K562 (cell line): ENCODE results near the gene CTAGE9. TPM values are rescaled to one million over a fixed set of nuclear protein-coding genes. Genes with fewer than 3 reads are reported as not detected.

Experiments used
- CBX1 ChIP-seq: sonication (generic); IDR thresholded peaks from 2 replicates; pipeline ENCODE4 v1.6.1; 2016; ENCODE audit warnings: antibody characterized with exemption, low read depth, mild to moderate bottlenecking
- HEY1 ChIP-seq: fragments of 250-450 bp; sonication (Bioruptor Pico); IDR thresholded peaks from 2 replicates; pipeline ENCODE4 v1.5.0; 2020; ENCODE audit warnings: mild to moderate bottlenecking, moderate library complexity, borderline replicate concordance
- HMGXB4 ChIP-seq: sonication (generic); formaldehyde crosslinking; IDR thresholded peaks from 2 replicates; pipeline ENCODE4 v1.8.1; 2023; ENCODE audit warnings: mild to moderate bottlenecking, missing genetic modification reagents
- JUN ChIP-seq, 2 experiments: sonication (generic) in 1 of 2; formaldehyde crosslinking in 1 of 2; IDR thresholded peaks; 2 replicates each; pipeline versions ENCODE4 v1.6.1 to v1.8.0; 2012 to 2022; ENCODE audit warnings: borderline replicate concordance in 2 of 2, mild to moderate bottlenecking in 2 of 2, improper control_type of control experiment in 1 of 2, low read depth in 1 of 2, low read length in 1 of 2, missing genetic modification reagents in 1 of 2
- NFRKB ChIP-seq: fragments of 450-650 bp; IDR thresholded peaks from 2 replicates; pipeline ENCODE4 v1.6.1; 2016; ENCODE audit warnings: low read depth
- RFX5 ChIP-seq: IDR thresholded peaks from 2 replicates; pipeline ENCODE4 v1.6.1; 2011; ENCODE audit warnings: low read depth, mild to moderate bottlenecking, improper control_type of control experiment, low read length
- TCFL5 ChIP-seq: fragments of 250-450 bp; sonication (Bioruptor Pico); conservative IDR thresholded peaks from 2 replicates; pipeline ENCODE4 v1.6.1; 2021; ENCODE audit warnings: mild to moderate bottlenecking, moderate library complexity, matching md5 sums
- ZBTB33 ChIP-seq: sonication (generic); formaldehyde crosslinking; IDR thresholded peaks from 2 replicates; pipeline ENCODE4 v1.8.1; 2023; ENCODE audit warnings: mild to moderate bottlenecking, missing genetic modification reagents
- ZNF778 ChIP-seq: fragments of 450-650 bp; formaldehyde crosslinking; IDR thresholded peaks from 2 replicates; pipeline ENCODE4 v1.4.0; 2020; ENCODE audit warnings: mild to moderate bottlenecking, moderate library complexity
- polyA plus RNA-seq, 8 experiments: library from polyadenylated mRNA; depleted of rRNA in 4 of 8; stranded (reverse) in 5 of 8; unstranded in 3 of 8; fragments of >200 nt; fragmentation: Nextera tagmentation in 2 of 8; fragmentation: Illumina TruSeq in 1 of 8; extraction: Ambion mirVana in 2 of 8; extraction: Trizol in 1 of 8; gene quantifications; 2 replicates each; pipeline versions ENCODE4 v1.2.1 to v1.2.3, GENCODE V29; 2011 to 2014; ENCODE audit warnings: inconsistent platforms in 1 of 8, missing spikeins in 1 of 8
- total RNA-seq, 7 experiments: library from RNA; depleted of rRNA in 6 of 7; stranded (reverse); fragments of >200 nt in 6 of 7; fragmentation: Illumina TruSeq in 2 of 7; extraction: Trizol in 2 of 7; gene quantifications; 2 replicates each; pipeline versions ENCODE4 v1.2.1 to v1.2.3, GENCODE V29; 2011 to 2021; ENCODE audit warnings: low replicate concordance in 1 of 7
- TF ChIP-seq, protein P1 (sequence below): sonication (generic); formaldehyde crosslinking; IDR thresholded peaks from 2 replicates; pipeline ENCODE4 v1.8.1; 2022; ENCODE audit warnings: missing genetic modification reagents
- TF ChIP-seq, protein P2 (sequence below), 2 experiments: IDR thresholded peaks; 2 replicates each; pipeline ENCODE4 v1.6.1; 2012; ENCODE audit warnings: improper control_type of control experiment in 2 of 2, low read depth in 2 of 2, low read length in 2 of 2, borderline replicate concordance in 1 of 2

Gene CTAGE9
- total and polyA plus RNA-seq, 9 of the 15 experiments (the other 6 are each of a cell fraction or from before 2014, with no cell fraction given), result not detected

DNA sequence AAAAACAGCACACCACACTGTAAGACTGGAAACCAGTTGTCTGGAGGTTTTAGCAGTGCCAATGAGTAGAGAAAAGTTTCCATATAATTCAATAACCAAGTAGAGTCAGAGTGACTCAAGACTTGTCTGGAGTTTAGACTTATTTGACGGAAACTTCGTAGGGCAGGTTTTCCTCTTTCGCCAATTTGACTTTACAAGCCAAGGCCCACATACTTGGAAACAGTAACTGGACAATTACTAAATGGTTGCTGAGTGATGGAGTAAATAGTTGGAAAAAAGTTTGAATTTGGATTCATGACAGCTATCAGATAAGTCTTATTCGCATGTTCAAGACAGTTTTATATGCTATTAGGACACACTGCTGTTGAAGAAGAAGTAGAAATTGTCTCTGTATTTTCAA lies 48.1 kb upstream of the CTAGE9 start (continued):
- TF ChIP-seq HMGXB4 (CRISPR knock-in tag), result no peak
- TF ChIP-seq, protein P1, sequence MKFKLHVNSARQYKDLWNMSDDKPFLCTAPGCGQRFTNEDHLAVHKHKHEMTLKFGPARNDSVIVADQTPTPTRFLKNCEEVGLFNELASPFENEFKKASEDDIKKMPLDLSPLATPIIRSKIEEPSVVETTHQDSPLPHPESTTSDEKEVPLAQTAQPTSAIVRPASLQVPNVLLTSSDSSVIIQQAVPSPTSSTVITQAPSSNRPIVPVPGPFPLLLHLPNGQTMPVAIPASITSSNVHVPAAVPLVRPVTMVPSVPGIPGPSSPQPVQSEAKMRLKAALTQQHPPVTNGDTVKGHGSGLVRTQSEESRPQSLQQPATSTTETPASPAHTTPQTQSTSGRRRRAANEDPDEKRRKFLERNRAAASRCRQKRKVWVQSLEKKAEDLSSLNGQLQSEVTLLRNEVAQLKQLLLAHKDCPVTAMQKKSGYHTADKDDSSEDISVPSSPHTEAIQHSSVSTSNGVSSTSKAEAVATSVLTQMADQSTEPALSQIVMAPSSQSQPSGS (CRISPR knock-in tag), result no peak
- no peak for TF ChIP-seq TCFL5 (CRISPR knock-in tag)
- TF ChIP-seq NFRKB, result no peak
- no peak for TF ChIP-seq ZNF778 (CRISPR knock-in tag)
- TF ChIP-seq, protein P2, sequence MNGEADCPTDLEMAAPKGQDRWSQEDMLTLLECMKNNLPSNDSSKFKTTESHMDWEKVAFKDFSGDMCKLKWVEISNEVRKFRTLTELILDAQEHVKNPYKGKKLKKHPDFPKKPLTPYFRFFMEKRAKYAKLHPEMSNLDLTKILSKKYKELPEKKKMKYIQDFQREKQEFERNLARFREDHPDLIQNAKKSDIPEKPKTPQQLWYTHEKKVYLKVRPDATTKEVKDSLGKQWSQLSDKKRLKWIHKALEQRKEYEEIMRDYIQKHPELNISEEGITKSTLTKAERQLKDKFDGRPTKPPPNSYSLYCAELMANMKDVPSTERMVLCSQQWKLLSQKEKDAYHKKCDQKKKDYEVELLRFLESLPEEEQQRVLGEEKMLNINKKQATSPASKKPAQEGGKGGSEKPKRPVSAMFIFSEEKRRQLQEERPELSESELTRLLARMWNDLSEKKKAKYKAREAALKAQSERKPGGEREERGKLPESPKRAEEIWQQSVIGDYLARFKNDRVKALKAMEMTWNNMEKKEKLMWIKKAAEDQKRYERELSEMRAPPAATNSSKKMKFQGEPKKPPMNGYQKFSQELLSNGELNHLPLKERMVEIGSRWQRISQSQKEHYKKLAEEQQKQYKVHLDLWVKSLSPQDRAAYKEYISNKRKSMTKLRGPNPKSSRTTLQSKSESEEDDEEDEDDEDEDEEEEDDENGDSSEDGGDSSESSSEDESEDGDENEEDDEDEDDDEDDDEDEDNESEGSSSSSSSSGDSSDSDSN (IDR thresholded peaks at IDR 0.05; ENCODE audit: borderline replicate concordance in 1 of 2, low read depth in 2 of 2, low read length in 2 of 2), result no peak
- no peak for TF ChIP-seq HEY1 (CRISPR knock-in tag)
- no peak for TF ChIP-seq RFX5
- TF ChIP-seq ZBTB33, result no peak
- no peak for TF ChIP-seq CBX1
- TF ChIP-seq JUN (IDR thresholded peaks at IDR 0.05; ENCODE audit: borderline replicate concordance, low read depth, low read length), result no peak
- no peak for TF ChIP-seq JUN (CRISPR knock-in tag; IDR thresholded peaks at IDR 0.05; ENCODE audit: borderline replicate concordance)
